ENCODE measurements around the gene DNMBP. TPM values are rescaled to one million over a fixed set of nuclear protein-coding genes. Genes with fewer than 3 reads are reported as not detected.
"Not testable (repeated sequence)": the region's sequence is repeated elsewhere in the genome, so short reads cannot be mapped to it uniquely, and the experiment has no call there.

DNMBP gene
- total and polyA plus RNA-seq, 2 experiments from 2014 or later, result 13.4 to 31.2 TPM

DNA sequence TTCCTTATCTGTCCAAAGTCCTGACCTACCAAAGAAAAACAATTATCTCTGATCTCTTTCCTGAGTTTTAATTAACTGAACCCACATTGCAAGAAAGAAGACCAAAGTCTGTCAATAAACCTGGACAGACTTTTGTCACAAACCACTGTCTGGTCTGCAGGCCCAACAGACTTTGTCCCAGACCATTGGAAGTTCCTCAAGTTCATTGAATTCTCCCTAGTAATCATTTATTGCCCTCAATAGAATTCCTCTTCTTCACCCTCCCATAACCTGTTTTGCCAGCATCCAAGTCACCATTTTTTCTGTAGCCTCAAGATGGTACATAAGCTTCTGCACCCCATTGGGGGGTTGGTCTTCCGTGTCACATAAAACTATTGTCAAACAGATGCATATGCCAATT lies 3.9 kb upstream of the DNMBP start (continued):
- TF ChIP-seq EZH2 (IDR thresholded peaks at IDR 0.05; ENCODE audit: low read depth, unreplicated experiment), result no peak
- no peak for TF ChIP-seq POLR2AphosphoS5 (IDR thresholded peaks at IDR 0.05; ENCODE audit: low read depth)
- TF ChIP-seq CREB1 (CRISPR knock-in tag; IDR thresholded peaks at IDR 0.05; ENCODE audit: low read depth), result no peak
- no peak for TF ChIP-seq NANOG (IDR thresholded peaks at IDR 0.05; ENCODE audit: borderline replicate concordance)
- TF ChIP-seq, protein P1, sequence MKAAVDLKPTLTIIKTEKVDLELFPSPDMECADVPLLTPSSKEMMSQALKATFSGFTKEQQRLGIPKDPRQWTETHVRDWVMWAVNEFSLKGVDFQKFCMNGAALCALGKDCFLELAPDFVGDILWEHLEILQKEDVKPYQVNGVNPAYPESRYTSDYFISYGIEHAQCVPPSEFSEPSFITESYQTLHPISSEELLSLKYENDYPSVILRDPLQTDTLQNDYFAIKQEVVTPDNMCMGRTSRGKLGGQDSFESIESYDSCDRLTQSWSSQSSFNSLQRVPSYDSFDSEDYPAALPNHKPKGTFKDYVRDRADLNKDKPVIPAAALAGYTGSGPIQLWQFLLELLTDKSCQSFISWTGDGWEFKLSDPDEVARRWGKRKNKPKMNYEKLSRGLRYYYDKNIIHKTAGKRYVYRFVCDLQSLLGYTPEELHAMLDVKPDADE (IDR thresholded peaks at IDR 0.05), result no peak
- no peak for TF ChIP-seq EZH2phosphoT487 (IDR thresholded peaks at IDR 0.05; ENCODE audit: unreplicated experiment)
- no peak for TF ChIP-seq STAT1 (IDR thresholded peaks at IDR 0.05; ENCODE audit: unreplicated experiment)
- TF ChIP-seq, protein P2, sequence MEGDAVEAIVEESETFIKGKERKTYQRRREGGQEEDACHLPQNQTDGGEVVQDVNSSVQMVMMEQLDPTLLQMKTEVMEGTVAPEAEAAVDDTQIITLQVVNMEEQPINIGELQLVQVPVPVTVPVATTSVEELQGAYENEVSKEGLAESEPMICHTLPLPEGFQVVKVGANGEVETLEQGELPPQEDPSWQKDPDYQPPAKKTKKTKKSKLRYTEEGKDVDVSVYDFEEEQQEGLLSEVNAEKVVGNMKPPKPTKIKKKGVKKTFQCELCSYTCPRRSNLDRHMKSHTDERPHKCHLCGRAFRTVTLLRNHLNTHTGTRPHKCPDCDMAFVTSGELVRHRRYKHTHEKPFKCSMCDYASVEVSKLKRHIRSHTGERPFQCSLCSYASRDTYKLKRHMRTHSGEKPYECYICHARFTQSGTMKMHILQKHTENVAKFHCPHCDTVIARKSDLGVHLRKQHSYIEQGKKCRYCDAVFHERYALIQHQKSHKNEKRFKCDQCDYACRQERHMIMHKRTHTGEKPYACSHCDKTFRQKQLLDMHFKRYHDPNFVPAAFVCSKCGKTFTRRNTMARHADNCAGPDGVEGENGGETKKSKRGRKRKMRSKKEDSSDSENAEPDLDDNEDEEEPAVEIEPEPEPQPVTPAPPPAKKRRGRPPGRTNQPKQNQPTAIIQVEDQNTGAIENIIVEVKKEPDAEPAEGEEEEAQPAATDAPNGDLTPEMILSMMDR (conservative IDR thresholded peaks at IDR 0.05; ENCODE audit: low read depth in 2 of 2), result no peak
- no peak for TF ChIP-seq ZNF331 (CRISPR knock-in tag; IDR thresholded peaks at IDR 0.05; ENCODE audit: low read depth)

DNA sequence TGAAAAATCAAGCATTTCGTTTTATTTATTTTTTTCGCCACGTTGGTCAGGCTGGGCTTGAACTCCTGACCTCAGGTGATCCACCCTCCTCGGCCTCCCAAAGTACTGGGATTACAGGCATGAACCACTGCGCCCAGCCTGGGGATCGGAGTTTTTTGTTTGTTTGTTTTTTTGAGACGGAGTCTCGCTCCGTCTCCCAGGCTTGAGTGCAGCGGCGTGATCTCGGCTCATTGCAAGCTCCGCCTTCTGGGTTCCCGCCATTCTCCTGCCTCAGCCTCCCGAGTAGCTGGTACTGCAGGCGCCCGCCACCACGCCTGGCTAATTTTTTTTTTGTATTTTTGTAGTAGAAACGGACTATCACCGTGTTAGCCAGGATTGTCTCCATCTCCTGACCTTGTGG lies 2.2 kb upstream of the DNMBP start:
- H3K4me1 Mint-ChIP-seq, result peaks cover 23% of the 10 kb centered on the region
- not testable (repeated sequence) for H3K9me3 Mint-ChIP-seq; H3K9me2 ChIP-seq (ENCODE audit: insufficient read depth); H2AFZ ChIP-seq; H3K27ac Mint-ChIP-seq; ATAC-seq; H3F3A ChIP-seq (replicated peaks; ENCODE audit: low read depth); H3K4me3 Mint-ChIP-seq; H3K36me3 Mint-ChIP-seq (ENCODE audit: low read depth); H3K27me3 ChIP-seq (ENCODE audit: insufficient read depth); H4K20me1 ChIP-seq (replicated peaks; ENCODE audit: insufficient read depth); H3K36me3 ChIP-seq (ENCODE audit: insufficient read depth); H3K27ac ChIP-seq (ENCODE audit: low read depth); H3K27me3 Mint-ChIP-seq (ENCODE audit: insufficient read depth, low read depth, poor library complexity); H3K4me2 ChIP-seq; H3K4me3 ChIP-seq; DNase-seq (ENCODE audit: low spot score)
- peaks cover 17% of the 10 kb centered on the region; the same call in 1 of the 2 replicates for H3K4me1 ChIP-seq (ENCODE audit: insufficient read depth)
- peaks cover 19% of the 10 kb centered on the region for H3K79me2 ChIP-seq (replicated peaks; ENCODE audit: insufficient read depth)

- peak overlapping the region; percentile 99 for H2AFZ ChIP-seq
- Mint-ChIP-seq H3K27ac (no peak overlapping the region), H3K4me1 (peaks cover 35% of the 10 kb centered on the region), H3K27me3 (ENCODE audit: insufficient read depth, low read depth, poor library complexity) (peaks cover 14% of the 10 kb centered on the region), H3K36me3 (ENCODE audit: low read depth) (no peaks in the 10 kb centered on the region), H3K9me3 (no peaks in the 10 kb centered on the region), H3K4me3 (peak overlapping the region; percentile 79)
- TF ChIP-seq REST (IDR thresholded peaks at IDR 0.05; ENCODE audit: unreplicated experiment), result no peak
- TF ChIP-seq, protein P2 (conservative IDR thresholded peaks at IDR 0.05; ENCODE audit: low read depth in 2 of 2), result peak; percentile 38 to 57
- no peaks in the 10 kb centered on the region for H4K20me1 ChIP-seq (replicated peaks; ENCODE audit: insufficient read depth)
- ATAC-seq (peak; percentile 78), DNase-seq (ENCODE audit: low spot score) (no peak)
- H3K27me3 ChIP-seq (ENCODE audit: insufficient read depth), result 0 out of 2 replicates have a peak, but pooled peaks cover 7% of the 10 kb centered on the region
- H3K4me3 ChIP-seq, result peak overlapping the region; percentile 91
- H3K9me2 ChIP-seq (ENCODE audit: insufficient read depth), result no peaks in the 10 kb centered on the region
- peaks cover 17% of the 10 kb centered on the region; the same call in 1 of the 2 replicates for H3K4me1 ChIP-seq (ENCODE audit: insufficient read depth)
- H3K36me3 ChIP-seq (ENCODE audit: insufficient read depth), result no peaks in the 10 kb centered on the region
- peaks cover 4% of the 10 kb centered on the region; the same call in 1 of the 2 replicates for H3F3A ChIP-seq (replicated peaks; ENCODE audit: low read depth)
- H3K4me2 ChIP-seq, result peak overlapping the region; percentile 93
- no peak overlapping the region for H3K27ac ChIP-seq (ENCODE audit: low read depth)
- peaks cover 32% of the 10 kb centered on the region for H3K79me2 ChIP-seq (replicated peaks; ENCODE audit: insufficient read depth)
These were observed 409 bp downstream of the DNMBP start for GRCh38 chr10:100009283-100009792.

Data from GM23338 (cell line).